ENCODE results near the gene COA6.

DNA sequence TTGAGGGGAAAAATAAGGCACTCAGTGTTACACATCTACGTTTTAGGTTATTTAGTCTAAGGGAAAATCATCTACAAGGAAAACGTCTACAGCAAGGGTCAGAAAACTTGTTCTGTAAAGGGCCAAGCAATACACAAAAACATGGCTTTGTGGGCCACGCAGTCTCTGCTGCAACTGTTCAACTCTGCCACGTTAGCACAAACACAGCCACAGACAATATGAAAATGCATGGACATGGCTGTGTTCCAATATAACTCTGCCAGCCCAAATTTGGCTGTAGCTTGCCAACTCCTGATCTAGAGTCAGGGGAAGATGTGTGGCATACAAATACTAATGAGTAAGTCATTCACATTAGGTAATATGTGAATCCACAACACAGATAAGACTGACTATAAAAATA, 40.7 kb downstream of the COA6 start:
- TF ChIP-seq, protein P1, sequence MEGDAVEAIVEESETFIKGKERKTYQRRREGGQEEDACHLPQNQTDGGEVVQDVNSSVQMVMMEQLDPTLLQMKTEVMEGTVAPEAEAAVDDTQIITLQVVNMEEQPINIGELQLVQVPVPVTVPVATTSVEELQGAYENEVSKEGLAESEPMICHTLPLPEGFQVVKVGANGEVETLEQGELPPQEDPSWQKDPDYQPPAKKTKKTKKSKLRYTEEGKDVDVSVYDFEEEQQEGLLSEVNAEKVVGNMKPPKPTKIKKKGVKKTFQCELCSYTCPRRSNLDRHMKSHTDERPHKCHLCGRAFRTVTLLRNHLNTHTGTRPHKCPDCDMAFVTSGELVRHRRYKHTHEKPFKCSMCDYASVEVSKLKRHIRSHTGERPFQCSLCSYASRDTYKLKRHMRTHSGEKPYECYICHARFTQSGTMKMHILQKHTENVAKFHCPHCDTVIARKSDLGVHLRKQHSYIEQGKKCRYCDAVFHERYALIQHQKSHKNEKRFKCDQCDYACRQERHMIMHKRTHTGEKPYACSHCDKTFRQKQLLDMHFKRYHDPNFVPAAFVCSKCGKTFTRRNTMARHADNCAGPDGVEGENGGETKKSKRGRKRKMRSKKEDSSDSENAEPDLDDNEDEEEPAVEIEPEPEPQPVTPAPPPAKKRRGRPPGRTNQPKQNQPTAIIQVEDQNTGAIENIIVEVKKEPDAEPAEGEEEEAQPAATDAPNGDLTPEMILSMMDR (IDR thresholded peaks at IDR 0.05 in 4 of 5, conservative IDR thresholded peaks at IDR 0.05 in 1 of 5): no peak
- TF ChIP-seq POLR2A (IDR thresholded peaks at IDR 0.05): no peak
